Fibroblast of mammary gland (primary cell): ENCODE data around the gene JMJD1C.

Experiments used
- DNase-seq: peaks from one replicate; pipeline ENCODE4 v3.0.0-alpha.2; 2010; ENCODE audit warnings: low read depth
- H3K4me3 ChIP-seq: 2 replicates; pipeline ENCODE4 v1.5.1; 2011; ENCODE audit warnings: low read depth, mild to moderate bottlenecking, low read length, moderate library complexity; ENCODE audit not compliant: control insufficient read depth
- CTCF ChIP-seq: conservative IDR thresholded peaks from 2 replicates; pipeline ENCODE4 v1.5.1; 2011; ENCODE audit warnings: low read depth, low read length, inconsistent platforms; ENCODE audit not compliant: control insufficient read depth, insufficient read depth

Gene JMJD1C

GRCh38 chr10:63219749-63220148 is 246.0 kb downstream of the JMJD1C start:
- no peak for TF ChIP-seq CTCF
- DNase-seq, result no peak
- no peak overlapping the region for H3K4me3 ChIP-seq

GRCh38 chr10:63217120-63217605 is 248.6 kb downstream of the JMJD1C start:
- TF ChIP-seq CTCF, result peak; percentile 61
- no peak overlapping the region for H3K4me3 ChIP-seq
- peak; percentile 75 for DNase-seq

- TF ChIP-seq CTCF, result no peak
- no peak for DNase-seq
- no peak overlapping the region for H3K4me3 ChIP-seq
These were observed 251.2 kb downstream of the JMJD1C start for GRCh38 chr10:63214571-63214970.

- no peak overlapping the region for H3K4me3 ChIP-seq
- DNase-seq, result no peak
- TF ChIP-seq CTCF, result no peak
These were observed 252.3 kb downstream of the JMJD1C start for GRCh38 chr10:63213489-63213888.

- peak; percentile 46 for DNase-seq
- no peak for TF ChIP-seq CTCF
These were observed 255.1 kb downstream of the JMJD1C start for GRCh38 chr10:63210611-63211196.

GRCh38 chr10:63209705-63210104 is 256.1 kb downstream of the JMJD1C start:
- peak; percentile 61 for DNase-seq
- no peak overlapping the region for H3K4me3 ChIP-seq
- no peak for TF ChIP-seq CTCF

More at GRCh38 chr10:63210611-63211196, 255.1 kb downstream of the JMJD1C start:
- no peak overlapping the region for H3K4me3 ChIP-seq
